GM18909 (cell line): ENCODE results near the gene SYNJ1.

Experiments
- ATAC-seq: cut with Tn5 transposase; IDR thresholded peaks from one replicate; pipeline ENCODE4 v1.9.1; 2021; ENCODE audit warnings: mild to moderate bottlenecking; ENCODE audit not compliant: unreplicated experiment, poor library complexity

Gene SYNJ1

DNA sequence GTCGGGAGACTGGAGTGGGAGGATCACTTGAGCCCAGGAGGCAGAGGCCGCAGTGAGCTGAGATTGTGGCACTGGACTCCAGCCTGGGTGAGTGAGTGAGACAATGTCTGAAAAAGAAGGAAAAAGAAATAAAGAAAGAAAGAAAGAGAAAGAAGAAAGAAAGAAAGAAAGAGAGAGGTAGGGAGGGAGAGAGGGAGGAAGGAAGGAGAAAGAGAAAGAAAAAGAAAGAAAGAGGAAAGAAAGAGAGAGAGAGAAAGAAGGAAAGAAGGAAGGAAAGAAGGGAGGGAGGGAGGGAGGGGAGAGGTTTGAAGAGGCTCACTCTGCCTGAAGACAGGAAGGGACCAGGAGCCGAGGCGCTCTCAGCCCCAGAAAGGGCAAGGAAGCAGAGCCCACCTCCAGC, 137.7 kb downstream of the SYNJ1 start:
- ATAC-seq = no peak

- ATAC-seq = no peak
These were observed 140.2 kb downstream of the SYNJ1 start for GRCh38 chr21:32587651-32588050.

DNA sequence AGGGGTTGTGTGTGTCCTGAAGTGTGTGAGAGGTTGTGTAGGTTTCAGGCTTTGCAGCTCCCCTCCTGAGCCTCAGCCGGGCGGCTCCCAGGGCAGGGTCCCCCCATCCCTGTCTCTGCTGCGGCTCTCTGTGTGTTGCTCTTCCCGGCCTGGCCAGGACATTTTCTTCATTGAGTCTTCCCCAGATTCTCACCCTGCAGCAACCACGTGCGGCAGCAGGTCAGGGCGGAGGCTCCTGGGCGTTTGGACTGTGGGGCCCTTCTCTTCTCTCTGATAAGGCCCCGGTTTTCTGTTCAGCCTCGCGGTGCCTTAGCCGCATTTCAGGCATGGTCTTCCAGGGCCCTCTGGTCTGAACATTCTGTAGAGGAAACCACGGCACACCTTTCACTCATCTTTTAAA, 140.7 kb downstream of the SYNJ1 start:
- no peak for ATAC-seq

DNA sequence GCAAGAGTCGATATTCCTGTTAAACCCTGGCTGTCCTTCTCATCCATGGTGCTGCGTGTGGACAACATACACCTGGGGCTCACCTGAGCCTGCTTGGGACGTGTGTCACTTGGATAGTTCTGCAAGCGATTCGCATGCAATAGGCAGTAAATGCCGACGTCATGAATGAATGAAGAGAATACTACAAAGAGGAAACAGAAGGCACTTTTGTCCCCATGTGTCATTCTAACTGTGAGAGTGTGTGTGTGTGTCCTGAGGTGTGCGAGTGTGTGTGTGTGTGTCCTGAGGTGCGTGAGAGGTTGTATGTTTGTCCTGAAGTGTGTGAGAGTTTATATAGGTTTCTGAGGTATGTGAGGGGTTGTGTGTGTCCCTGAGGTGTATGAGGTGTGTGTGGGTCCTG, 141.8 kb downstream of the SYNJ1 start:
- ATAC-seq = no peak

DNA sequence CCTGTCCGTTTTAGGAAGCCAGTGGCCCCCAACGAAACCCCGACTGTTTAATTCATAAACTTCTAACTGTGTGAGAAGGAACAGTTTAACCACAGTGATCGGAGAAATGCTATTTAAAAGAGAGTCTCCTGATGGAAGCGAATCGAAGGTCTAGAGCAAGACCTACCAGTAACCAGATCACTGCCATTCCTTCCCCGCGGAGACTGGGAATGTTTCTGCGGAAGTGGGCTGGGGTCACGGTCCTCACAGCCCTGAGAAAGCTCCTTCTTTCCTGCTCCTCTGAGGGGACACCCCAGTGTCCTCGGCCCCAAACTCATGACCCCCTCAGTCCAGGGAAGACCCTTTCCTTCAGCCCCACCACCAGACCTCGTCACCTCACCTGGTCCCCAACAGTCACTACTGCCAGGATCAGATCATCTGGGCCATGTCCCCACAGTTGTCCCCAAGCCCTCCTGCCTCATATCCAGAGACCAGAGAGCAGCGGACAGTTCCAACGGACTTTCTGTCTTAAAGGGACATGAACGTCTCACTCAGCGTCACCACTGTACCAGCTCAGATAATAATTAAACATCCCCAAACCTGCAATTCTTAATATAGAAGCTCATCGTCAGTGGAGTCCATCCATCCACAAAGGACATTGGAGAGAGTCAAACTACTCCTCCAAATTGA, 142.6 kb downstream of the SYNJ1 start, which contains the start of gene TCP10L:
TSS of gene TCP10L (minus strand) at position 482 of the 669 bp plus-strand sequence. CDS start 1,219 bp downstream, outside the sequence.
- ATAC-seq = no peak

DNA sequence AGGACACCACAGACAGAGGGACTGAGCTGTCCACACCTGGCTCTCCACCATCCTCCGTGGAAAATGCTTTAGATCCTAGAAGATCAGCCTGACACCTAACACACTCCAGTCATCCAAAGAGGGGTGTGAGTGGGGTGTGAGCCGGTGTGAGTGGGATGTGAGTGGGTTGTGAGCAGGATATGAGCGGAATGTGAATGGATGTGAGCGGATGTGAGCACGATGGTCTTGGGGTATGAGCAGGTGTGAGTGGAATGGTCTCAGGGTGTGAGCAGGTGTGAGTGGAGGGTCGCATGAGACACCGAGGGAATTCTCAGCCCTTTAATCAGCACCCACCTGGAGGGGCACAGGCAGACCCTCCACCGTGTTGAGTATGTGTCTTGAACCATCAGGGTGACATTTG, 143.3 kb downstream of the SYNJ1 start:
- ATAC-seq = no peak

GRCh38 chr21:32581732-32582131, 146.1 kb downstream of the SYNJ1 start:
- no peak for ATAC-seq

DNA sequence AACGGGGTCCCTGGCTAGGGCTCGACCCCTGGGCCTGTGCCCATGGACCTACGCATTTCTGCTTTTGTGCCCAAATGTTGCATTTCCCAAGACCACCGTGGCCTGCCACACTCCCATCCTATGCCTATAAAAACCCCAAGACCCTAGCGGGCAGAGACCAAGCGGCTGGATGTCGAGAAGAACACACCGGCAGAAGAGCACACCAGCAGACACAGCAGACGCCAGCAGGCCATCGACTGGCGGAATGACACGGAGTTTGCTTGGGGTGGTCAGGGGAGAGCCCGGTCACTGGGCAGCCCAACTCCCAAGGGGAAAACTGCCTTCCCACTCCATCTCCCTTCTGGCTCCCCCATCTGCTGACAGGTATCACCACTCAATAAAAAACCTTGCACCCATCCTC, 146.9 kb downstream of the SYNJ1 start:
- no peak for ATAC-seq
